Ovary (tissue), 9 donors: ENCODE data around the gene MAP2K1. TPM values are rescaled to one million over a fixed set of nuclear protein-coding genes. Genes with fewer than 3 reads are reported as not detected.

Experiments
- DNase-seq, 5 donors: peaks; one replicate each; pipeline ENCODE4 v3.0.0-alpha.2; 2019 to 2020
- H3K27ac ChIP-seq, 2 donors: fragments of 200-600 bp; one replicate each; pipeline versions ENCODE4 v1.5.1 to v1.8.0; 2019 to 2022
- H3K27me3 ChIP-seq: fragments of 200-600 bp; one replicate; pipeline ENCODE4 v1.8.0; 2022
- H3K36me3 ChIP-seq: fragments of 200-600 bp; sonication (generic); one replicate; pipeline ENCODE4 v1.5.1; 2019
- H3K4me1 ChIP-seq: one replicate; pipeline ENCODE4 v1.8.1; 2013; ENCODE audit warnings: mild to moderate bottlenecking, moderate library complexity; ENCODE audit not compliant: insufficient read depth
- H3K4me3 ChIP-seq: fragments of 200-600 bp; sonication (generic); one replicate; pipeline ENCODE4 v1.5.1; 2017
- H3K9me3 ChIP-seq, 2 donors: fragments of 200-600 bp in 1 of 2; sonication (generic) in 1 of 2; one replicate each; pipeline versions ENCODE4 v1.5.1 to v1.8.1; 2013 to 2019; ENCODE audit warnings: mild to moderate bottlenecking in 1 of 2, moderate library complexity in 1 of 2
- CTCF ChIP-seq, 3 donors: fragments of 450-650 bp in 2 of 3; fragments of 200-600 bp in 1 of 3; IDR thresholded peaks; one replicate each; pipeline versions ENCODE4 v1.5.1 to v1.8.0; 2016 to 2022; ENCODE audit warnings: antibody characterized with exemption in 3 of 3, mild to moderate bottlenecking in 1 of 3
- EP300 ChIP-seq: sonication (generic); formaldehyde crosslinking; IDR thresholded peaks from one replicate; pipeline ENCODE4 v1.6.1; 2017; ENCODE audit warnings: antibody characterized with exemption
- POLR2A ChIP-seq: fragments of 450-650 bp; IDR thresholded peaks from one replicate; pipeline ENCODE4 v1.6.1; 2017; ENCODE audit warnings: antibody characterized with exemption, mild to moderate bottlenecking, moderate library complexity
- WGBS, 3 donors: extraction: QIAGEN DNeasy Blood & Tissue Kit in 1 of 3; methylation state at CpG; one replicate each; pipeline versions ENCODE4 v1.1.5 to v1.1.7; 2013 to 2017; 5-methylcytosine and 5-hydroxymethylcytosine counted together
- intact Hi-C, 4 donors: fragments of 100-400 bp; cut with DNase I; formaldehyde crosslinking; loops; one replicate each; pipeline versions ENCODE4 v1.11.0 to v1.15.1; 2022 to 2023
- polyA plus RNA-seq, 2 donors: library from polyadenylated mRNA; stranded (reverse); fragments of 200-250 nt in 1 of 2; fragments of 350-450 nt in 1 of 2; fragmentation: Illumina TruSeq in 1 of 2; extraction: RNeasy Lipid Tissue Mini Kit (QIAGEN cat#74804) in 1 of 2; gene quantifications; one replicate each; pipeline ENCODE4 v1.2.3, GENCODE V29; 2013 to 2014
- total RNA-seq, 7 donors: library from RNA; depleted of rRNA in 2 of 7; stranded (reverse); fragments of >200 nt in 2 of 7; fragmentation: NEBNext Ultra II Directional in 3 of 7; extraction: Animal tissue kit (Norgen Biotek cat#: 25700) in 3 of 7; gene quantifications; one replicate each; pipeline versions ENCODE4 v1.1.0 to v1.2.4, GENCODE V29; 2016 to 2023
- donor health status: DM: no; HTN: no; CAD: no; lungs with moderate emphysema.
- donor health status: DM: no; HTN: no; CAD: no.
- donor health status: Bipolar disorder and iron deficiency.
- donor health status: DM: yes; HTN: yes; CAD: no.
- donor health status: DM: no; HTN: no; CAD: no.
- donor health status: DM: yes; HTN: yes; CAD: no.

MAP2K1 gene
- total and polyA plus RNA-seq, 9 donors = 21.6 to 44.8 (median 34.3) TPM

GRCh38 chr15:66508293-66508883 is 121.7 kb downstream of the MAP2K1 start:
- Histone ChIP-seq H3K4me1 (peaks cover 3% of the 10 kb centered on the region), H3K27ac (no peak overlapping the region), H3K9me3 (no peaks in the 10 kb centered on the region), H3K36me3 (no peaks in the 10 kb centered on the region), H3K4me3 (no peak overlapping the region), H3K27me3 (no peaks in the 10 kb centered on the region)
- WGBS, 3 donors = 88 to 93% (median 88%) methylated on average over 3 of the region's 3 CpGs
- DNase-seq = no peak
- intact Hi-C loops = no loop called here
- TF ChIP-seq POLR2A (no peak), EP300 (no peak)

GRCh38 chr15:66514586-66514985 is 127.9 kb downstream of the MAP2K1 start:
- no peaks in the 10 kb centered on the region for H3K9me3 ChIP-seq
- no peaks in the 10 kb centered on the region for H3K27me3 ChIP-seq
- intact Hi-C loops = loop anchor here in 1 of 4 donors (10.0 kb wide), 1 partner anchor 340 kb away; no protein-coding TSS in a partner anchor
- no peaks in the 10 kb centered on the region for H3K4me1 ChIP-seq
- H3K27ac ChIP-seq = no peak overlapping the region
- no peaks in the 10 kb centered on the region for H3K36me3 ChIP-seq
- WGBS, 3 donors = 46 to 69% (median 54%) methylated on average over 3 of the region's 3 CpGs
- H3K4me3 ChIP-seq = no peak overlapping the region
- no peak for TF ChIP-seq EP300
- TF ChIP-seq CTCF (IDR thresholded peaks at IDR 0.05) = no peak
- no peak for TF ChIP-seq POLR2A
- no peak for DNase-seq

GRCh38 chr15:66515901-66516322 is 129.2 kb downstream of the MAP2K1 start:
- Histone ChIP-seq H3K27ac (no peak overlapping the region), H3K9me3 (no peaks in the 10 kb centered on the region), H3K4me1 (no peaks in the 10 kb centered on the region), H3K36me3 (no peaks in the 10 kb centered on the region), H3K4me3 (no peak overlapping the region), H3K27me3 (no peaks in the 10 kb centered on the region)
- no peak for DNase-seq
- WGBS, 3 donors = 94 to 97% (median 95%) methylated on average over 2 of the region's 2 CpGs
- intact Hi-C loops = loop anchor here in 1 of 4 donors (10.0 kb wide), 1 partner anchor 339 kb away; no protein-coding TSS in a partner anchor
- TF ChIP-seq CTCF (IDR thresholded peaks at IDR 0.05) (no peak), POLR2A (no peak)

GRCh38 chr15:66523926-66524325 is 137.2 kb downstream of the MAP2K1 start:
- WGBS, 3 donors = 92 to 93% (median 93%) methylated on average over 3 of the region's 3 CpGs
- TF ChIP-seq POLR2A (no peak), CTCF (IDR thresholded peaks at IDR 0.05) (no peak), EP300 (no peak)
- no peak for DNase-seq
- H3K27ac ChIP-seq = no peak overlapping the region
- H3K36me3 ChIP-seq = no peaks in the 10 kb centered on the region
- H3K9me3 ChIP-seq = no peaks in the 10 kb centered on the region
- no peaks in the 10 kb centered on the region for H3K27me3 ChIP-seq
- intact Hi-C loops = no loop called here
- no peaks in the 10 kb centered on the region for H3K4me1 ChIP-seq
- no peak overlapping the region for H3K4me3 ChIP-seq

- 92 to 94% (median 92%) methylated on average over 4 of the region's 4 CpGs for WGBS, 3 donors
- H3K27ac ChIP-seq = no peak overlapping the region
Observed at GRCh38 chr15:66524838-66525237, 138.1 kb downstream of the MAP2K1 start.

More at GRCh38 chr15:66524838-66525237, 138.1 kb downstream of the MAP2K1 start:
- Histone ChIP-seq H3K9me3 (no peaks in the 10 kb centered on the region), H3K4me3 (no peak overlapping the region), H3K27me3 (no peaks in the 10 kb centered on the region), H3K36me3 (no peaks in the 10 kb centered on the region), H3K4me1 (no peaks in the 10 kb centered on the region)
- TF ChIP-seq CTCF (IDR thresholded peaks at IDR 0.05) (no peak), POLR2A (no peak), EP300 (no peak)
- intact Hi-C loops = no loop called here
- no peak for DNase-seq
